IPS-15b (cell line): ENCODE measurements around the gene GET4.

Experiments
- H3K27me3 ChIP-seq: one replicate; pipeline ENCODE4 v1.6.1; 2013; ENCODE audit warnings: low read length; ENCODE audit not compliant: control insufficient read depth, insufficient read depth
- H3K36me3 ChIP-seq: one replicate; pipeline ENCODE4 v1.6.1; 2013; ENCODE audit warnings: low read length; ENCODE audit not compliant: control insufficient read depth, insufficient read depth
- H3K4me1 ChIP-seq: one replicate; pipeline ENCODE4 v1.6.1; 2013; ENCODE audit warnings: mild to moderate bottlenecking, low read length; ENCODE audit not compliant: control insufficient read depth, insufficient read depth
- H3K4me3 ChIP-seq: one replicate; pipeline ENCODE4 v1.5.1; 2013; ENCODE audit warnings: low read depth, low read length
- H3K9ac ChIP-seq: one replicate; pipeline ENCODE4 v1.6.1; 2013; ENCODE audit warnings: low read depth, mild to moderate bottlenecking, low read length
- H3K9me3 ChIP-seq: one replicate; pipeline ENCODE4 v1.6.1; 2013; ENCODE audit warnings: mild to moderate bottlenecking, low read length; ENCODE audit not compliant: control insufficient read depth, insufficient read depth

Gene GET4

GRCh38 chr7:875051-875450, 1.3 kb upstream of the GET4 start:
- H3K4me3 ChIP-seq, result no peak overlapping the region
- peaks cover 3% of the 10 kb centered on the region for H3K4me1 ChIP-seq
- no peak overlapping the region for H3K9ac ChIP-seq
- no peaks in the 10 kb centered on the region for H3K27me3 ChIP-seq
- peaks cover 20% of the 10 kb centered on the region for H3K36me3 ChIP-seq
- H3K9me3 ChIP-seq, result no peaks in the 10 kb centered on the region

GRCh38 chr7:875476-876076, 778 bp upstream of the GET4 start:
- Histone ChIP-seq H3K4me1 (peaks cover 3% of the 10 kb centered on the region), H3K9ac (no peak overlapping the region), H3K4me3 (peak overlapping the region; percentile 13), H3K27me3 (no peaks in the 10 kb centered on the region), H3K36me3 (peaks cover 15% of the 10 kb centered on the region), H3K9me3 (no peaks in the 10 kb centered on the region)

DNA sequence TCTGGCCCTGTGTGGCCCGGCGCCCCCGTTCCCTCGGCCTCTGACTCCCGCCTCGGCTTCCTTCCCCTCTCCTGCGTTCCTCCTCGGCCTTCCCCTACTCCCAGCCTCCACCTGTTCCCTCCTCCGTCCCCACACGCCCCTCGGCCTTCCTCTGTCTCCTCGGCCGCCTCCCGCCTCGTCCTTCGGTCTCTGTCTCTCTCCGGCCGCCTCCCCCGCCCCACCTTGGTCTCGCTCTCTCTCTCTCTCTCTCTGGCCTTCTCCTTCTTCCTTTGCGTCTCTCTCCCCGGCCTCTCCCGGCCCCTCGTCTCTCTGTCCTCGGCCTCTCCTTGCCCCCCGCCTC, 588 bp downstream of the GET4 start:
- peaks cover 11% of the 10 kb centered on the region for H3K36me3 ChIP-seq
- H3K9ac ChIP-seq, result peak overlapping the region; percentile 65
- H3K4me1 ChIP-seq, result peaks cover 3% of the 10 kb centered on the region

GRCh38 chr7:877312-878232, 1.2 kb downstream of the GET4 start:
- Histone ChIP-seq H3K36me3 (peaks cover 5% of the 10 kb centered on the region), H3K4me1 (peaks cover 3% of the 10 kb centered on the region), H3K9me3 (no peaks in the 10 kb centered on the region), H3K4me3 (peak overlapping the region; percentile 87), H3K9ac (peak overlapping the region; percentile 65), H3K27me3 (no peaks in the 10 kb centered on the region)

More for the DNA sequence above, 588 bp downstream of the GET4 start:
- Histone ChIP-seq H3K9me3 (no peaks in the 10 kb centered on the region), H3K4me3 (peak overlapping the region; percentile 87), H3K27me3 (no peaks in the 10 kb centered on the region)

- H3K4me1 ChIP-seq, result peaks cover 3% of the 10 kb centered on the region
- no peak overlapping the region for H3K4me3 ChIP-seq
- H3K36me3 ChIP-seq, result peaks cover 4% of the 10 kb centered on the region
- H3K27me3 ChIP-seq, result no peaks in the 10 kb centered on the region
- no peak overlapping the region for H3K9ac ChIP-seq
- no peaks in the 10 kb centered on the region for H3K9me3 ChIP-seq
These were observed 2.7 kb downstream of the GET4 start for GRCh38 chr7:879093-879492.

- no peaks in the 10 kb centered on the region for H3K9me3 ChIP-seq
- H3K27me3 ChIP-seq, result no peaks in the 10 kb centered on the region
- H3K4me3 ChIP-seq, result no peak overlapping the region
- H3K4me1 ChIP-seq, result peaks cover 3% of the 10 kb centered on the region
- H3K9ac ChIP-seq, result no peak overlapping the region
- H3K36me3 ChIP-seq, result peaks cover 4% of the 10 kb centered on the region
These were observed 3.4 kb downstream of the GET4 start for GRCh38 chr7:879706-880105.

DNA sequence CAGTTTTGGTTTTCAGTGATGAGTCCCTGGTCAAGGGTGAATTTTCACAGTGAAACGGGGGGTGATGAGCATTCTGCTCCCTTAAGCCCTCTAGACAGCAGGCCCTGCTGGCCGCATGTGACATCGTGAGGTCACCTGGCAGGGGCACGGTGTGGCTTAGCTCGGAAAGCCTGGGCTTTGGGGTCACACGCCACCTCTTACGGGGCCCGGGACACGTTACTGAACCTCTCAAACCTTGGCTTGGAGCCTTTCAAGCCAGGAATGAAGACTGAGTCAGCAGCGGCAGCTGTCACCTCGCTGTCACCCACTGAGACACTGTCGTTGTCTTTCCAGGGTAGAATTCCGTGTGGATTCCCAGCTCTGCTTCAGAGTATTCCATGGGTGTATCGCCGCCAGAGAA, 4.1 kb downstream of the GET4 start:
- Histone ChIP-seq H3K9me3 (no peaks in the 10 kb centered on the region), H3K9ac (no peak overlapping the region), H3K27me3 (no peaks in the 10 kb centered on the region), H3K36me3 (peaks cover 2% of the 10 kb centered on the region), H3K4me1 (peaks cover 3% of the 10 kb centered on the region), H3K4me3 (no peak overlapping the region)

DNA sequence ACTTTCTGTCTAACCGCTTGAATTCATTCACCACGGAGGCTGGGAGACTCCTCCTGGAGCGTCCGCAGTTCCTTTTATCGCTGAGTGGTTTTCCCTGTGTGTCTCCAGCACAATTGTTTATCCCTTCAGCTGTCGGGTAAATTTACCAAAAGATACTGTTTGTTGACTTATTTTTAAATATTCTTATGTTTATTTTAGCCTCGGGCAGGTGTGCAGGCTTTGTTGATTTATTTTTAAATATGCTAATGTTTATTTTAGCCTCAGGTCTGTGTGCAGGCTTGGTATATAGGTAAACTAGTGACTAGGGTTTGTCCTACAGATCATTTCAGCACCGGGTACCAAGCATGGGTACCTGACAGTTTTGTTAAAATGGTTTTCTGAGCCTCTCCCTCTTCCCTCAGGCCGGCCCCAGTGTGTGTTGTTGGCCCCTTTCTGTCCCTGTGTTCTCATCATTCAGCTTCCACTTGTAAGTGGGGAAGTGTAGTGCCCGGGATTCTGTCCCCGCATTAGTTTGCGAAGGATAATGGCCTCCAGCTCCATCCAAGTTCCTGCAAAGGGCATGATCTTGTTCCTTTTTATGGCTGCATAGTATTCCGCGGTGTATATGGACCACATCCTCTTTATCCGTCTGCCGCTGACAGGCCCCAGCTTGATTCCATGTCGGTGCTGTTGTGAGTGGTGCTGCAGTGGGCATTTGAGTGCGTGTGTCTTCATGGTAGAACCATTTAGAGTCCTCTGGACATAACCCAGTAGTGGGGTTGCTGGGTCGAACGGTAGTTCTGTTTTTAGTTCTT, 5.3 kb downstream of the GET4 start:
- Histone ChIP-seq H3K27me3 (no peaks in the 10 kb centered on the region), H3K9me3 (no peaks in the 10 kb centered on the region), H3K36me3 (peaks cover 7% of the 10 kb centered on the region), H3K4me3 (no peak overlapping the region), H3K4me1 (peaks cover 3% of the 10 kb centered on the region), H3K9ac (no peak overlapping the region)

GRCh38 chr7:882336-883035, 6.1 kb downstream of the GET4 start:
- Histone ChIP-seq H3K9me3 (no peaks in the 10 kb centered on the region), H3K27me3 (no peaks in the 10 kb centered on the region), H3K9ac (no peak overlapping the region), H3K4me3 (no peak overlapping the region), H3K36me3 (peaks cover 13% of the 10 kb centered on the region), H3K4me1 (peaks cover 3% of the 10 kb centered on the region)

- Histone ChIP-seq H3K4me3 (no peak overlapping the region), H3K27me3 (no peaks in the 10 kb centered on the region), H3K9me3 (no peaks in the 10 kb centered on the region), H3K9ac (no peak overlapping the region), H3K36me3 (peaks cover 21% of the 10 kb centered on the region), H3K4me1 (no peaks in the 10 kb centered on the region)
These were observed 7.0 kb downstream of the GET4 start for GRCh38 chr7:883055-884021.
